ENCODE data around the gene PLA2G6.
"Not testable (repeated sequence)": the region's sequence is repeated elsewhere in the genome, so short reads cannot be mapped to it uniquely, and the experiment has no call there.

PLA2G6 gene

GRCh38 chr22:38085501-38085900, 96.1 kb downstream of the PLA2G6 start:
- no peak for DNase-seq (ENCODE audit: low read depth)

GRCh38 chr22:38085056-38085455, 96.6 kb downstream of the PLA2G6 start:
- no peak for DNase-seq (ENCODE audit: low read depth)

- DNase-seq (ENCODE audit: low read depth): no peak
Measured at GRCh38 chr22:38083931-38084631, 97.5 kb downstream of the PLA2G6 start, which contains the start of gene SLC16A8. Gene SLC16A8 (minus strand): TSS chr22:38084184. CDS start chr22:38082873, 1,311 bp downstream.

GRCh38 chr22:38082986-38083710, 98.5 kb downstream of the PLA2G6 start:
- no peak for DNase-seq (ENCODE audit: low read depth)

- no peak for DNase-seq (ENCODE audit: low read depth)
Measured at GRCh38 chr22:38081941-38082828, 99.4 kb downstream of the PLA2G6 start.

GRCh38 chr22:38081636-38081940, 100.0 kb downstream of the PLA2G6 start:
- no peak for DNase-seq (ENCODE audit: low read depth)

GRCh38 chr22:38080850-38081635, 100.6 kb downstream of the PLA2G6 start:
- no peak for DNase-seq (ENCODE audit: low read depth)

- DNase-seq (ENCODE audit: low read depth): no peak
Measured at GRCh38 chr22:38080474-38080849, 101.2 kb downstream of the PLA2G6 start.

- DNase-seq (ENCODE audit: low read depth): no peak
Measured at GRCh38 chr22:38079804-38080203, 101.8 kb downstream of the PLA2G6 start.

GRCh38 chr22:38079208-38079607, 102.4 kb downstream of the PLA2G6 start:
- not testable (repeated sequence) for DNase-seq (ENCODE audit: low read depth)

- DNase-seq (ENCODE audit: low read depth): no peak
Measured at GRCh38 chr22:38078046-38078840, 103.4 kb downstream of the PLA2G6 start.

- DNase-seq (ENCODE audit: low read depth): no peak
Measured at GRCh38 chr22:38077595-38077994, 104.0 kb downstream of the PLA2G6 start.

- DNase-seq (ENCODE audit: low read depth): no peak
Measured at GRCh38 chr22:38077096-38077495, 104.5 kb downstream of the PLA2G6 start.

- no peak for DNase-seq (ENCODE audit: low read depth)
Measured at GRCh38 chr22:38075961-38076360, 105.7 kb downstream of the PLA2G6 start.

GRCh38 chr22:38075105-38075825, 106.4 kb downstream of the PLA2G6 start:
- DNase-seq (ENCODE audit: low read depth): no peak

- no peak for DNase-seq (ENCODE audit: low read depth)
Measured at GRCh38 chr22:38074181-38075104, 107.2 kb downstream of the PLA2G6 start.

GRCh38 chr22:38073150-38074130, 108.2 kb downstream of the PLA2G6 start:
- DNase-seq (ENCODE audit: low read depth): no peak
